C4-2B (cell line): ENCODE data around the gene RANBP3L.

Experiments used
- CTCF ChIP-seq: fragments of 450-650 bp; conservative IDR thresholded peaks from 2 replicates; pipeline ENCODE4 v1.5.1; 2017; ENCODE audit warnings: mild to moderate bottlenecking
- ZFX ChIP-seq: fragments of 450-650 bp; IDR thresholded peaks from 2 replicates; pipeline ENCODE4 v1.6.1; 2017

- no peak for TF ChIP-seq CTCF
- TF ChIP-seq ZFX: no peak
These were observed 27.7 kb downstream of the RANBP3L start for GRCh38 chr5:36273809-36274526.
